Adrenal gland (tissue), 12 donors: ENCODE data around the gene C5orf15. TPM values are rescaled to one million over a fixed set of nuclear protein-coding genes. Genes with fewer than 3 reads are reported as not detected.

Experiments
- DNase-seq, 7 donors: peaks; one replicate each; pipeline ENCODE4 v3.0.0-alpha.2; 2019 to 2020
- H3K27ac ChIP-seq, 5 donors: fragments of 200-600 bp; sonication (generic) in 4 of 5; 1 replicate in 3 of 5; 2 replicates in 2 of 5; pipeline versions ENCODE4 v1.5.1 to v1.8.0; 2016 to 2020; ENCODE audit warnings: mild to moderate bottlenecking in 1 of 5
- H3K27me3 ChIP-seq: fragments of 200-600 bp; 2 replicates; pipeline ENCODE4 v1.8.0; 2021
- H3K36me3 ChIP-seq, 2 donors: fragments of 200-600 bp; replicated peaks in 1 of 2; 1 replicate in 1 of 2; 2 replicates in 1 of 2; pipeline versions ENCODE4 v1.5.1 to v1.8.0; 2018 to 2022
- H3K4me1 ChIP-seq, 2 donors: fragments of 200-600 bp; replicated peaks in 1 of 2; 1 replicate in 1 of 2; 2 replicates in 1 of 2; pipeline versions ENCODE4 v1.5.1 to v1.8.0; 2018 to 2021
- H3K4me3 ChIP-seq, 4 donors: fragments of 200-600 bp; sonication (generic) in 3 of 4; one replicate each; pipeline ENCODE4 v1.5.1; 2016 to 2018
- H3K9me3 ChIP-seq, 3 donors: fragments of 200-600 bp; sonication (generic) in 1 of 3; replicated peaks in 1 of 3; 1 replicate in 2 of 3; 2 replicates in 1 of 3; pipeline versions ENCODE4 v1.5.1 to v1.8.0; 2016 to 2021
- CTCF ChIP-seq, 6 experiments: fragments of 450-650 bp in 4 of 6; fragments of 200-600 bp in 2 of 6; sonication (generic) in 1 of 6; IDR thresholded peaks; 1 replicate in 5 of 6; 2 replicates in 1 of 6; pipeline versions ENCODE4 v1.5.1 to v1.8.0; 2016 to 2021; ENCODE audit warnings: antibody characterized with exemption in 6 of 6, mild to moderate bottlenecking in 2 of 6, moderate library complexity in 1 of 6
- POLR2A ChIP-seq, 2 donors: fragments of 450-650 bp; IDR thresholded peaks; one replicate each; pipeline ENCODE4 v1.6.1; 2017; ENCODE audit warnings: antibody characterized with exemption in 2 of 2, mild to moderate bottlenecking in 2 of 2, moderate library complexity in 1 of 2
- WGBS, 4 donors: extraction: QIAGEN DNeasy Blood & Tissue Kit in 2 of 4; methylation state at CpG; one replicate each; pipeline versions ENCODE4 v1.1.5 to v1.1.7; 2013 to 2017; 5-methylcytosine and 5-hydroxymethylcytosine counted together
- intact Hi-C, 2 donors: fragments of 100-400 bp; cut with DNase I; formaldehyde crosslinking; loops; one replicate each; pipeline versions ENCODE4 v1.14.1 to v1.15.0; 2022 to 2023
- polyA plus RNA-seq, 3 donors: library from polyadenylated mRNA; stranded (reverse); fragments of 200-250 nt in 2 of 3; fragments of 350-450 nt in 1 of 3; fragmentation: Illumina TruSeq in 1 of 3; extraction: RNeasy Lipid Tissue Mini Kit (QIAGEN cat#74804) in 1 of 3; gene quantifications; one replicate each; pipeline ENCODE4 v1.2.3, GENCODE V29; 2013 to 2014
- total RNA-seq, 9 donors: library from RNA; depleted of rRNA in 4 of 9; stranded (reverse); fragments of >200 nt in 4 of 9; fragments of 120-200 nt in 1 of 9; fragmentation: NEBNext Ultra II Directional in 1 of 9; extraction: Animal tissue kit (Norgen Biotek cat#: 25700) in 1 of 9; gene quantifications; one replicate each; pipeline versions ENCODE4 v1.1.0 to v1.2.4, GENCODE V29; 2013 to 2023
- donor health status: healthy with polysubstance abuse.
- donor health status: Bipolar disorder and iron deficiency.
- donor health status: DM: yes; HTN: yes; CAD: no.
- donor health status: DM: no; HTN: no; CAD: no.
- donor health status: DM: no; HTN: no; CAD: no.
- donor health status: DM: yes; HTN: yes; CAD: no.

C5orf15 gene
- total and polyA plus RNA-seq, 12 donors: 16.7 to 90.1 (median 53.7) TPM

- TF ChIP-seq CTCF (IDR thresholded peaks at IDR 0.05) (no peak), POLR2A (IDR thresholded peaks at IDR 0.05) (no peak)
- Histone ChIP-seq H3K27ac (no peak overlapping the region), H3K9me3 (no peaks in the 10 kb centered on the region), H3K36me3 (no peaks in the 10 kb centered on the region), H3K4me1 (no peaks in the 10 kb centered on the region), H3K4me3 (no peak overlapping the region), H3K27me3 (no peaks in the 10 kb centered on the region)
- 88 to 93% (median 90%) methylated on average over 4 to 6 of the region's 6 CpGs for WGBS, 4 donors
- intact Hi-C loops: no loop called here
- DNase-seq: no peak
Measured at GRCh38 chr5:133916914-133917313, 51.5 kb downstream of the C5orf15 start.

- intact Hi-C loops: no loop called here
- 56 to 82% (median 62%) methylated on average over 1 of the region's 1 CpG for WGBS, 4 donors
- Histone ChIP-seq H3K27me3 (no peaks in the 10 kb centered on the region), H3K4me1 (no peaks in the 10 kb centered on the region), H3K36me3 (no peaks in the 10 kb centered on the region), H3K9me3 (no peaks in the 10 kb centered on the region), H3K27ac (no peak overlapping the region), H3K4me3 (no peak overlapping the region)
- no peak for DNase-seq
- TF ChIP-seq CTCF (IDR thresholded peaks at IDR 0.05) (no peak), POLR2A (IDR thresholded peaks at IDR 0.05) (no peak)
Measured at GRCh38 chr5:133916479-133916878, 51.9 kb downstream of the C5orf15 start.

DNA sequence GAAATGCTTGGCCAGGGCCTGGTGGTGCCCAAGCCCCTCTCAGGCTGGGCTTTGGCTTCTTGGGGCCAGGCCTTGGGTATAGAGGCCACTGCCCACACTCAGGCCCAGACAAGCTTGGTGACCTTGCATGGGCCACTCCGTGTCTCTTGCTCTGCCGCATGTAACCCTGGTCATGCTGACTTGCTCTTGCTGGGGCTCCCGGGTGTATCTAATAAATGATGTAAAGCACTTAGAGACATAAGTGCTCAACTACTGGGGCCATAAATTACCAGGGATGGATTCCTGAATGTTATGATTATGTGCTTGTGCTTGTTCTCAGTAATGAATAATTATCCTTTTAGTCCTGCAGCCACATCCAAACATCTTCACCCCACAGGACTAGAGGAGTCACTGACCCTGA is 54.0 kb downstream of the C5orf15 start:
- Histone ChIP-seq H3K4me1 (no peaks in the 10 kb centered on the region), H3K9me3 (no peaks in the 10 kb centered on the region), H3K27ac (no peak overlapping the region), H3K36me3 (no peaks in the 10 kb centered on the region), H3K4me3 (no peak overlapping the region), H3K27me3 (no peaks in the 10 kb centered on the region)
- no peak for DNase-seq
- TF ChIP-seq POLR2A (IDR thresholded peaks at IDR 0.05) (no peak), CTCF (IDR thresholded peaks at IDR 0.05) (no peak)
- 87 to 94% (median 91%) methylated on average over 3 of the region's 3 CpGs for WGBS, 4 donors
- intact Hi-C loops: no loop called here

GRCh38 chr5:133913413-133914155 is 54.8 kb downstream of the C5orf15 start:
- Histone ChIP-seq H3K4me3 (no peak overlapping the region), H3K27ac (no peak overlapping the region), H3K4me1 (no peaks in the 10 kb centered on the region), H3K36me3 (no peaks in the 10 kb centered on the region), H3K9me3 (no peaks in the 10 kb centered on the region), H3K27me3 (no peaks in the 10 kb centered on the region)
- intact Hi-C loops: no loop called here
- 69 to 87% (median 84%) methylated on average over 7 to 8 of the region's 8 CpGs for WGBS, 4 donors
- no peak for DNase-seq
- no peak for TF ChIP-seq CTCF (IDR thresholded peaks at IDR 0.05)
- TF ChIP-seq POLR2A (IDR thresholded peaks at IDR 0.05): no peak
